Mesenchymal stem cell (in vitro differentiated cells and primary cell): ENCODE data around the gene MVK.

Source experiments
- DNase-seq: peaks from one replicate; pipeline ENCODE4 v3.0.0-alpha.2; 2013
- H2AFZ ChIP-seq: one replicate; pipeline ENCODE4 v1.6.1; 2013; ENCODE audit warnings: low read depth, mild to moderate bottlenecking, control low read depth, inconsistent platforms, low read length, moderate library complexity
- H2AK5ac ChIP-seq: 2 replicates; pipeline ENCODE4 v1.6.1; 2013; ENCODE audit warnings: low read length, moderate library complexity, mild to moderate bottlenecking, inconsistent platforms; ENCODE audit not compliant: severe bottlenecking
- H2BK120ac ChIP-seq: one replicate; pipeline ENCODE4 v1.6.1; 2013; ENCODE audit warnings: low read depth, mild to moderate bottlenecking, inconsistent platforms, low read length, moderate library complexity
- H2BK12ac ChIP-seq, 2 experiments: one replicate each; pipeline ENCODE4 v1.6.1; 2013; ENCODE audit warnings: inconsistent platforms in 2 of 2, low read length in 2 of 2, mild to moderate bottlenecking in 2 of 2, moderate library complexity in 2 of 2, control low read depth in 1 of 2
- H2BK15ac ChIP-seq: one replicate; pipeline ENCODE4 v1.6.1; 2013; ENCODE audit warnings: mild to moderate bottlenecking, low read depth, inconsistent platforms; ENCODE audit not compliant: poor library complexity, severe bottlenecking
- H2BK5ac ChIP-seq: 2 replicates; pipeline ENCODE4 v1.6.1; 2013; ENCODE audit warnings: low read depth, mild to moderate bottlenecking, low read length, control low read depth, inconsistent platforms; ENCODE audit not compliant: poor library complexity, severe bottlenecking
- H3K14ac ChIP-seq, 2 experiments: one replicate each; pipeline ENCODE4 v1.6.1; 2013; ENCODE audit warnings: inconsistent platforms in 2 of 2, low read length in 2 of 2, control low read depth in 1 of 2, mild to moderate bottlenecking in 1 of 2, moderate library complexity in 1 of 2
- H3K18ac ChIP-seq, 2 experiments: one replicate each; pipeline ENCODE4 v1.6.1; 2013; ENCODE audit warnings: inconsistent platforms in 2 of 2, low read length in 2 of 2, control low read depth in 1 of 2, low read depth in 1 of 2, mild to moderate bottlenecking in 1 of 2
- H3K23ac ChIP-seq, 2 experiments: one replicate each; pipeline ENCODE4 v1.6.1; 2013; ENCODE audit warnings: inconsistent platforms in 2 of 2, low read length in 2 of 2, mild to moderate bottlenecking in 2 of 2, moderate library complexity in 2 of 2, control low read depth in 1 of 2
- H3K27ac ChIP-seq: 2 replicates; pipeline ENCODE4 v1.5.1; 2013; ENCODE audit warnings: mild to moderate bottlenecking, moderate library complexity, low read length, control low read depth, inconsistent platforms; ENCODE audit not compliant: poor library complexity, severe bottlenecking
- H3K27me3 ChIP-seq, 2 experiments: 2 replicates each; pipeline versions ENCODE4 v1.6.1 to v1.7.0; 2013; ENCODE audit warnings: low read length in 2 of 2, mild to moderate bottlenecking in 2 of 2, moderate library complexity in 2 of 2, control low read depth in 1 of 2, inconsistent platforms in 1 of 2; ENCODE audit not compliant: control insufficient read depth in 1 of 2, insufficient read depth in 1 of 2
- H3K36me3 ChIP-seq, 2 experiments: 2 replicates each; pipeline versions ENCODE4 v1.6.1 to v1.7.0; 2013; ENCODE audit warnings: low read length in 2 of 2, control low read depth in 1 of 2, inconsistent platforms in 1 of 2, low read depth in 1 of 2, mild to moderate bottlenecking in 1 of 2; ENCODE audit not compliant: insufficient read depth in 2 of 2, control insufficient read depth in 1 of 2
- H3K4ac ChIP-seq, 2 experiments: one replicate each; pipeline ENCODE4 v1.6.1; 2013; ENCODE audit warnings: inconsistent platforms in 2 of 2, low read length in 2 of 2, mild to moderate bottlenecking in 2 of 2, moderate library complexity in 2 of 2, control low read depth in 1 of 2, low read depth in 1 of 2
- H3K4me1 ChIP-seq: 2 replicates; pipeline ENCODE4 v1.6.1; 2013; ENCODE audit warnings: low read depth, low read length, control low read depth; ENCODE audit not compliant: control insufficient read depth, insufficient read depth
- H3K4me2 ChIP-seq: 2 replicates; pipeline ENCODE4 v1.6.1; 2013; ENCODE audit warnings: low read length, mild to moderate bottlenecking, inconsistent platforms; ENCODE audit not compliant: poor library complexity, severe bottlenecking
- H3K4me3 ChIP-seq, 2 experiments: 2 replicates each; pipeline versions ENCODE4 v1.5.1 to v1.7.0; 2013; ENCODE audit warnings: low read length in 2 of 2, mild to moderate bottlenecking in 2 of 2, control low read depth in 1 of 2, low read depth in 1 of 2; ENCODE audit not compliant: insufficient read depth in 1 of 2
- H3K79me1 ChIP-seq: replicated peaks from 2 replicates; pipeline ENCODE4 v1.6.1; 2013; ENCODE audit warnings: mild to moderate bottlenecking, control low read depth, low read length, inconsistent platforms; ENCODE audit not compliant: poor library complexity, severe bottlenecking
- H3K9ac ChIP-seq: 2 replicates; pipeline ENCODE4 v1.7.0; 2013; ENCODE audit warnings: mild to moderate bottlenecking, low read length, moderate library complexity
- H3K9me3 ChIP-seq: 2 replicates; pipeline ENCODE4 v1.7.0; 2013; ENCODE audit warnings: mild to moderate bottlenecking, low read length; ENCODE audit not compliant: control insufficient read depth
- H4K8ac ChIP-seq: one replicate; pipeline ENCODE4 v1.6.1; 2013; ENCODE audit warnings: inconsistent platforms, mild to moderate bottlenecking, low read length, moderate library complexity
- H4K91ac ChIP-seq: one replicate; pipeline ENCODE4 v1.6.1; 2013; ENCODE audit warnings: mild to moderate bottlenecking, low read length, inconsistent platforms
- WGBS: methylation state at CpG from one replicate; pipeline ENCODE4 v1.1.7; 2013; ENCODE audit warnings: mixed read lengths; 5-methylcytosine and 5-hydroxymethylcytosine counted together

MVK gene

GRCh38 chr12:109645708-109646107 lies 72.1 kb downstream of the MVK start:
- DNase-seq, result no peak
- H3K27ac ChIP-seq, result no peak overlapping the region

More at GRCh38 chr12:109645708-109646107, 72.1 kb downstream of the MVK start:
- Histone ChIP-seq H2BK15ac (no peak overlapping the region), H3K4me2 (no peak overlapping the region), H3K18ac (no peak overlapping the region), H3K27me3 (peaks cover 43 to 87% of the 10 kb centered on the region in 2 experiments), H3K9ac (no peak overlapping the region), H3K4me3 (no peak overlapping the region), H3K4ac (no peak overlapping the region), H3K79me1 (no peaks in the 10 kb centered on the region), H3K9me3 (no peaks in the 10 kb centered on the region), H3K4me1 (no peaks in the 10 kb centered on the region), H4K8ac (no peak overlapping the region), H2AK5ac (no peak overlapping the region), H2BK12ac (no peak overlapping the region), H3K14ac (no peak overlapping the region), H2AFZ (no peak overlapping the region), H3K23ac (no peak overlapping the region), H2BK5ac (no peak overlapping the region), H3K36me3 (no peaks in the 10 kb centered on the region), H2BK120ac (no peak overlapping the region), H4K91ac (peak overlapping the region; percentile 15)
- 77% methylated on average over 9 of the region's 11 CpGs for WGBS
